Brain microvascular endothelial cell (primary cell): ENCODE results near the gene BARHL2.

Experiments used
- DNase-seq: peaks from one replicate; pipeline ENCODE4 v3.0.0-alpha.2; 2020
- H3K27ac ChIP-seq: fragments of 250-450 bp; sonication (Bioruptor Pico); 2 replicates; pipeline ENCODE4 v1.5.1; 2020; ENCODE audit warnings: mild to moderate bottlenecking, moderate library complexity
- H3K27me3 ChIP-seq: fragments of 250-450 bp; sonication (Bioruptor Pico); replicated peaks from 2 replicates; pipeline ENCODE4 v1.5.1; 2020; ENCODE audit warnings: mild to moderate bottlenecking
- H3K36me3 ChIP-seq: fragments of 250-450 bp; sonication (Bioruptor Pico); replicated peaks from 2 replicates; pipeline ENCODE4 v1.5.1; 2020; ENCODE audit warnings: mild to moderate bottlenecking
- H3K4me3 ChIP-seq: 2 replicates; pipeline ENCODE4 v1.5.1; 2011; ENCODE audit warnings: low read depth, mild to moderate bottlenecking, control low read depth, low read length, moderate library complexity
- CTCF ChIP-seq: IDR thresholded peaks from 2 replicates; pipeline ENCODE4 v1.5.1; 2011; ENCODE audit warnings: low read depth, mild to moderate bottlenecking, moderate library complexity, low read length, control low read depth, inconsistent platforms; ENCODE audit errors: missing control alignments
- in situ Hi-C: cut with HindIII; loops from 2 replicates; pipeline ENCODE4 v1.10.0; 2017; ENCODE audit warnings: low sequenced_read_pairs, low pct_ligation_motif_present

BARHL2 gene

DNA sequence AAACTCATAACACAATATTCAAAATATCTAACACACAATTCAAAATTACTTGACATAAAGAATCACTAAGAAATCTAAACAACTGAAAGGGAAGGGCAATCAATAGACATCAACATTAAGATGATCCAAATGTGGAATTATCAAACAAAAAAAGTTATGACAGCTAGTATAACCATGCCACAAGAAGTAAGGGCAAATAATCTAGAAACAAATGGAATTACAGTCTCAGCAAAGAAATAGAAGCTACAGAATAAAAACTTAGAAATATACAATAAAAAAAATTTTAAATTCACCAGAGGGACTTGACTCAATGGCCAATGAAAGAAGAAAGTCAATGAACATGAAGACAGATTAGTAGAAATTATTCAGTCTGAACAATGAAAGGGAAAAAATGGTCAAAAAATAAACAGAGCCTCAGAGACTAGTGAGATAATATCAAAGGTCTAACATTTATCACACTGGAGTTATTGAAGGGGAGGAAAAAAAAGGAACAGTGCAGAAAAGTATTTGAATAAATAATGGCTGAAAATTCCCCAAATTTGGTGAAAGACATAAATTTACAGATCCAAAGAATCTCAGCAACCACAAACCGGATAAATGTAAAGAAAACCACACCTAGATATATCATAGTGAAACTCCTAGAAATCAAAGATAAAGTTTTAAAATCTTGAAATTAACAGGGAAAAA is 41.8 kb downstream of the BARHL2 start:
- in situ Hi-C loops: no loop called here
- no peaks in the 10 kb centered on the region for H3K36me3 ChIP-seq
- TF ChIP-seq CTCF: no peak
- no peak for DNase-seq
- H3K4me3 ChIP-seq: no peak overlapping the region
- no peak overlapping the region for H3K27ac ChIP-seq
- no peaks in the 10 kb centered on the region for H3K27me3 ChIP-seq

GRCh38 chr1:90671741-90672140 is 45.4 kb downstream of the BARHL2 start:
- Histone ChIP-seq H3K27me3 (no peaks in the 10 kb centered on the region), H3K4me3 (no peak overlapping the region), H3K36me3 (no peaks in the 10 kb centered on the region), H3K27ac (no peak overlapping the region)
- DNase-seq: no peak
- no peak for TF ChIP-seq CTCF
- in situ Hi-C loops: no loop called here

- Histone ChIP-seq H3K27ac (no peak overlapping the region), H3K36me3 (no peaks in the 10 kb centered on the region), H3K27me3 (no peaks in the 10 kb centered on the region), H3K4me3 (no peak overlapping the region)
- no peak for TF ChIP-seq CTCF
- DNase-seq: no peak
- in situ Hi-C loops: no loop called here
Measured at GRCh38 chr1:90671251-90671650, 45.9 kb downstream of the BARHL2 start.
